Right lobe of liver (tissue), 6 donors: Measurements from ENCODE around the gene SFI1. TPM values are rescaled to one million over a fixed set of nuclear protein-coding genes. Genes with fewer than 3 reads are reported as not detected.
"Not testable (repeated sequence)": the region's sequence is repeated elsewhere in the genome, so short reads cannot be mapped to it uniquely, and the experiment has no call there.

Experiments
- ATAC-seq, 4 donors: fragments of 200-7000 bp; cut with Tn5 transposase; one replicate each; pipeline ENCODE4 v1.9.1; 2020; ENCODE audit warnings: mild to moderate bottlenecking in 4 of 4, moderate library complexity in 4 of 4
- DNase-seq, 3 donors: peaks; one replicate each; pipeline ENCODE4 v3.0.0-alpha.2; 2020
- H3K27ac ChIP-seq, 3 donors: fragments of 200-600 bp; one replicate each; pipeline ENCODE4 v1.8.0; 2022
- H3K27me3 ChIP-seq, 2 donors: fragments of 200-600 bp; one replicate each; pipeline ENCODE4 v1.8.0; 2022
- H3K36me3 ChIP-seq, 4 donors: fragments of 200-600 bp; sonication (generic) in 1 of 4; one replicate each; pipeline versions ENCODE4 v1.5.1 to v1.8.0; 2017 to 2022; ENCODE audit warnings: control low read depth in 1 of 4
- H3K4me1 ChIP-seq, 4 donors: fragments of 200-600 bp; sonication (generic) in 1 of 4; one replicate each; pipeline versions ENCODE4 v1.5.1 to v1.8.0; 2017 to 2022; ENCODE audit warnings: control low read depth in 1 of 4
- H3K4me3 ChIP-seq, 3 donors: fragments of 200-600 bp; one replicate each; pipeline ENCODE4 v1.8.0; 2022
- H3K9me3 ChIP-seq, 4 donors: fragments of 200-600 bp; sonication (generic) in 1 of 4; one replicate each; pipeline versions ENCODE4 v1.5.1 to v1.8.0; 2017 to 2022; ENCODE audit warnings: control low read depth in 1 of 4
- POLR2A ChIP-seq: fragments of 450-650 bp; IDR thresholded peaks from one replicate; pipeline ENCODE4 v1.6.1; 2017; ENCODE audit warnings: antibody characterized with exemption, mild to moderate bottlenecking
- WGBS: methylation state at CpG from one replicate; pipeline ENCODE4 v1.1.6; 2018; ENCODE audit warnings: low coverage, low lambda C conversion rate; ENCODE audit not compliant: insufficient coverage; ENCODE audit errors: missing lambda C conversion rate; 5-methylcytosine and 5-hydroxymethylcytosine counted together
- intact Hi-C, 2 donors: fragments of 100-400 bp; cut with DNase I; formaldehyde crosslinking; loops; one replicate each; pipeline versions ENCODE4 v1.11.2 to v1.14.1; 2022
- total RNA-seq, 6 experiments: library from RNA; depleted of rRNA in 2 of 6; stranded (reverse); fragments of >200 nt in 2 of 6; fragmentation: NEBNext Ultra II Directional in 3 of 6; extraction: Animal tissue kit (Norgen Biotek cat#: 25700) in 3 of 6; gene quantifications; one replicate each; pipeline versions ENCODE4 v1.1.0 to v1.2.4, GENCODE V29; 2016 to 2023
- TF ChIP-seq, protein P1 (sequence below), 4 donors: fragments of 200-600 bp in 3 of 4; fragments of 450-650 bp in 1 of 4; IDR thresholded peaks; one replicate each; pipeline versions ENCODE4 v1.5.1 to v1.8.0; 2016 to 2022; ENCODE audit warnings: antibody characterized with exemption in 4 of 4, mild to moderate bottlenecking in 2 of 4
- donor health status: DM: no; HTN: yes; CAD: no.
- donor health status: DM: no; HTN: no; CAD: no.
- donor health status: DM: no; HTN: no; CAD: no.
- donor health status: DM: no; HTN: yes; CAD: no.
- donor health status: DM: no; HTN: yes; CAD: no.

Gene SFI1
- total RNA-seq, 6 experiments from 2014 or later = 7.0 to 14.0 (median 8.7) TPM

DNA sequence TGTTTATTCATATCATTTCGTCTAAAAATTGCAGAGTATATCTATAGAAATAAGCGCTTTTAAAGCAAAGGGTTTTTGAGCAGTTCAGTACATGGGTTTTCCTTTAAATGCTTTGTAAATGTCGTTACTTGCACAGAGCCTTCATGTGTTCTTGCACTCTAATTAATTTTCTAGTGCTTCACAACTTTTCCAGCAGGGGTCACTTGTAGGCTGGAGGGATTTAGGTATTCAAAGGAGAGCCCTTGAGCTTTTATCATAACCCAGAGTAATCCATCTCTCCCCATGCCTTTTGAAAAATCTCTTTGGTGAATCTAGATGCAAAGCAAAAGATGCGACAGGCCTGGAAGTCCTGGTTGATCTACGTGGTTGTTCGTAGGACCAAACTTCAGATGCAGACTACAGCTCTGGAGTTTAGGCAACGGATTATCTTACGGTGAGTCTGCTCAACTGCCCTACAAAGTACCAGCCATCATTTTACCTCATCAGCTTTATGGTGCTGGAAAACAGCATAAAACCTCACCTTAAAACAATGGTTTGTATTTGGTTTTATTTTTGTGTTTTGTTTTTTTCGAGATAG lies 60.4 kb downstream of the SFI1 start:
- no peak for TF ChIP-seq POLR2A
- TF ChIP-seq, protein P1, sequence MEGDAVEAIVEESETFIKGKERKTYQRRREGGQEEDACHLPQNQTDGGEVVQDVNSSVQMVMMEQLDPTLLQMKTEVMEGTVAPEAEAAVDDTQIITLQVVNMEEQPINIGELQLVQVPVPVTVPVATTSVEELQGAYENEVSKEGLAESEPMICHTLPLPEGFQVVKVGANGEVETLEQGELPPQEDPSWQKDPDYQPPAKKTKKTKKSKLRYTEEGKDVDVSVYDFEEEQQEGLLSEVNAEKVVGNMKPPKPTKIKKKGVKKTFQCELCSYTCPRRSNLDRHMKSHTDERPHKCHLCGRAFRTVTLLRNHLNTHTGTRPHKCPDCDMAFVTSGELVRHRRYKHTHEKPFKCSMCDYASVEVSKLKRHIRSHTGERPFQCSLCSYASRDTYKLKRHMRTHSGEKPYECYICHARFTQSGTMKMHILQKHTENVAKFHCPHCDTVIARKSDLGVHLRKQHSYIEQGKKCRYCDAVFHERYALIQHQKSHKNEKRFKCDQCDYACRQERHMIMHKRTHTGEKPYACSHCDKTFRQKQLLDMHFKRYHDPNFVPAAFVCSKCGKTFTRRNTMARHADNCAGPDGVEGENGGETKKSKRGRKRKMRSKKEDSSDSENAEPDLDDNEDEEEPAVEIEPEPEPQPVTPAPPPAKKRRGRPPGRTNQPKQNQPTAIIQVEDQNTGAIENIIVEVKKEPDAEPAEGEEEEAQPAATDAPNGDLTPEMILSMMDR (IDR thresholded peaks at IDR 0.05) = peak; percentile 49 to 66 (median 57)
- no peaks in the 10 kb centered on the region for H3K27me3 ChIP-seq
- WGBS = 65% methylated on average over 7 of the region's 9 CpGs
- no peaks in the 10 kb centered on the region for H3K9me3 ChIP-seq
- no peak overlapping the region for H3K4me3 ChIP-seq
- H3K4me1 ChIP-seq = no peaks in the 10 kb centered on the region
- intact Hi-C loops = no loop called here
- no peak overlapping the region for H3K27ac ChIP-seq
- DNase-seq = no peak
- peak in 3 of 4 donors; percentile 55 to 67 (median 60) for ATAC-seq
- no peaks in the 10 kb centered on the region for H3K36me3 ChIP-seq

DNA sequence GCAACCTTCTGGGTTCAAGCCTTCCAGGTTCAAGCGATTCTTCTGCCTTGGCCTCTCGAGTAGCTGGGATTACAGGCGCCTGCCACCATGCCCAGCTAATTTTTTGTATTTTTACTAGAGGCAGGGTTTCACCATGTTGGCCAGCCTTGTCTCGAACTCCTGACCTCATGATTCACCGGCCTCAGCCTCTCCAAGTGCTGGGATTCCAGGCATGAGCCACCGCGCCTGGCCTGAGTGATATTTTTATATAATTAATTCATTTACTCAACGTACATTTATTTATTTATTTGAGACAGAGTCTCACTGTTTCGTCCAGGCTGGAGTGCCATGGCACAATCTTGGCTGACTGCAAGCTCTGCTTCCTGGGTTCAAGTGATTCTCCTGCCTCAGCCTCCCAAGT lies 62.2 kb downstream of the SFI1 start:
- H3K27ac ChIP-seq, H3K9me3 ChIP-seq, DNase-seq, ATAC-seq, H3K36me3 ChIP-seq, H3K27me3 ChIP-seq, intact Hi-C loops, H3K4me3 ChIP-seq, H3K4me1 ChIP-seq: not testable (repeated sequence)
- WGBS = 91% methylated on average over 9 of the region's 9 CpGs

DNA sequence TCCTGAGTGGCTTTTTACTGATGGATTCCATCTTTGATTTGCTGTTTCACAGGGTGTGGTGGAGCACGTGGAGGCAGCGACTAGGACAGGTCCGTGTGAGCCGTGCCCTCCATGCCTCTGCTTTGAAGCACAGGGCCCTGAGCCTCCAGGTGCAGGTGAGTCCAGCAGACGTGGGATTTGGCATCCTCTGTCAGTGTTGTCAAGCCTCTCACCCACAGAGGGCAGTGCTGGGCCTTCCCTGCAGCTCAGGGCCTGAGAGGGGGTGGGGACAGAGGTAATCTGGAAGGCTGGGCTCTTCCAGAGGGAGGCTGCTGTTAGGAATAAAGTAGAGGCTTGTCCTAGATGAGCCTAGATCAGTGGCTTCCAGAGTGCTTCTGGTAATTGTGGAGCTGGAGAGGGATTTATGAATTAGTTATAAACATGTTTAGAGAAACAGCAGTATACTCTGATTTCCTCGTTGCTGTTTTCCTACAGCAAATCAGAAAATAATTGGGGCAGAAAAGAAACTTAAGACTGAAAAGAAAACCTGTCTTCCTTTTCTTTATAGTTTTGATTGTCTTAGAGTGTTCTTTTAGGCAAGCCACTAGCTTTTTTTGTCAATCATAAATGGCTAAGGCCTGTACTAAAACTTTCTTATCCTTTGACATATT lies 65.0 kb downstream of the SFI1 start:
- H3K9me3 ChIP-seq = no peaks in the 10 kb centered on the region
- intact Hi-C loops = loop anchor here (5.0 to 10.0 kb wide), 2 partner anchors 63 to 71 kb away; no protein-coding TSS in a partner anchor
- no peaks in the 10 kb centered on the region for H3K4me1 ChIP-seq
- no peak overlapping the region for H3K27ac ChIP-seq
- no peaks in the 10 kb centered on the region for H3K36me3 ChIP-seq
- DNase-seq = peak; percentile 76 to 81 (median 81)
- TF ChIP-seq, protein P1 (IDR thresholded peaks at IDR 0.05) = peak; percentile 63 to 83 (median 79)
- no peak for TF ChIP-seq POLR2A
- 57% methylated on average over 2 of the region's 6 CpGs for WGBS
- no peaks in the 10 kb centered on the region for H3K27me3 ChIP-seq
- ATAC-seq = peak; percentile 99 to 100 (median 100)
- no peak overlapping the region for H3K4me3 ChIP-seq

DNA sequence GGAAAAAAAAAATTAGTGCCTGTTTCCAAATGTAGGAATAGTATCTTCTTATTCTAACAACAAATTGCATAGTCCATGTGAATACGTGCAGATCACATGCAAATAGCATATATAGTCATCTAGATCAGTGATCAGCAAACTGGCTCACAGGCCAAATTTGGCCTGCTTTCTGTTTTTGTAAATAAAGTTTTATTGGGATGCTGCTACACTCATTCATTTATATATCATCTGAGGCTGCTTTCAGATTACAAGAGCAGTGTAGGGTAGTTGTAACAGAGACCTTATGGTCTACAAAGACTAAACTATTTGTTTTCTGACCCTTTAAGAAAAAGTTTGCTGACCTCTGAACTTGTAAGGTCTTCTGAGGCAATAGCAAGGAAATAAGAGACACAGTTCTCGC lies 65.6 kb downstream of the SFI1 start:
- 88% methylated on average over 2 of the region's 2 CpGs for WGBS
- intact Hi-C loops = loop anchor here (5.0 to 10.0 kb wide), 2 partner anchors 63 to 70 kb away; no protein-coding TSS in a partner anchor

More for the DNA sequence above, 65.6 kb downstream of the SFI1 start:
- ATAC-seq = no peak
- Histone ChIP-seq H3K4me3 (no peak overlapping the region), H3K36me3 (no peaks in the 10 kb centered on the region), H3K9me3 (no peaks in the 10 kb centered on the region), H3K27me3 (no peaks in the 10 kb centered on the region), H3K27ac (no peak overlapping the region), H3K4me1 (no peaks in the 10 kb centered on the region)
- no peak for DNase-seq
- TF ChIP-seq POLR2A = no peak
- TF ChIP-seq, protein P1 (IDR thresholded peaks at IDR 0.05) = no peak
